ENCODE measurements around the gene PRR19.

The PRR19 gene

DNA sequence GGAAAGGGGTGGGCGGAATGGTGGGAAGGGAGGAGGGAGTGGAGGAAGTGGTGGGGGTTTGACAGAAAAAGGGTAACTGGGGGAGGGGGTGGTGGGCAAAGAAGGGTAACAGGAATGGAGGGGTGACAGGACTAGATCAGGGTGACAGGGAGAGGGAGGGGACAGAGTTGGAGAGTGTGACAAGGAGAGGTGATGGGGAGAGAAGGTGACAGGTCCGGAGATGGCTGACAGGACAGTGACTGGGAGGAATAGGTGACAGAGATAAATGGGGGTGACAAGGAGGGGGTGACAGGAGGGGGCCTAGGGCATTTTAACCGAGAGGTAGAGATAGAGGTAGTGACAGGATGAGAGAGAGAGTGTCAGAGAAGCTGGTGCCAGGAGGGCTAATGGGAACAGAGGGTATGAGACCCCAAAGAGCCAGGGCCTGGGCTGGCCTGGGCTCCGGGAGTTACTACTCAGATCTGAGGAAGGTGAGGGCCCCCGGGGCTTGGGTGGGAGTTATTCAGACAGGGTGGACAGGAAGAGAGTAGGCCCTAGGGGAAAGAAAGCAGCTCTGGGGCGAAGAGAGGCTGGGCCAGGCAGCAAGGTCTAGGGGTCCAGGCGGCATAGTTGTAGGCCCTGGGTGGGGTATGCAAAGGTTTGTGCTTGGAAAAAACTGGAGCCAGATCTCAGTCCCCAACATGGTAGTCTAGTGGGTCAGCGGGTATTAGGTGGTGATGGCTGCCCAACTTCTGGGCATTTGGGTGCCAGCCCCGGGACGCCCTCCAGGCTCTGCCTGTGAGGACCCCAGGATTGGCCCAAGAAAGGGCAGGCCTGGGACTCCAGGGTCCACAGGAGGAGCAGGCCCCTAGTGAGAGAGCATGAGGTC, 32.2 kb upstream of the PRR19 start:
- peak overlapping the region; percentile 69 for H3K4me3 ChIP-seq (ENCODE audit: low read length)
- TF ChIP-seq, protein P1, sequence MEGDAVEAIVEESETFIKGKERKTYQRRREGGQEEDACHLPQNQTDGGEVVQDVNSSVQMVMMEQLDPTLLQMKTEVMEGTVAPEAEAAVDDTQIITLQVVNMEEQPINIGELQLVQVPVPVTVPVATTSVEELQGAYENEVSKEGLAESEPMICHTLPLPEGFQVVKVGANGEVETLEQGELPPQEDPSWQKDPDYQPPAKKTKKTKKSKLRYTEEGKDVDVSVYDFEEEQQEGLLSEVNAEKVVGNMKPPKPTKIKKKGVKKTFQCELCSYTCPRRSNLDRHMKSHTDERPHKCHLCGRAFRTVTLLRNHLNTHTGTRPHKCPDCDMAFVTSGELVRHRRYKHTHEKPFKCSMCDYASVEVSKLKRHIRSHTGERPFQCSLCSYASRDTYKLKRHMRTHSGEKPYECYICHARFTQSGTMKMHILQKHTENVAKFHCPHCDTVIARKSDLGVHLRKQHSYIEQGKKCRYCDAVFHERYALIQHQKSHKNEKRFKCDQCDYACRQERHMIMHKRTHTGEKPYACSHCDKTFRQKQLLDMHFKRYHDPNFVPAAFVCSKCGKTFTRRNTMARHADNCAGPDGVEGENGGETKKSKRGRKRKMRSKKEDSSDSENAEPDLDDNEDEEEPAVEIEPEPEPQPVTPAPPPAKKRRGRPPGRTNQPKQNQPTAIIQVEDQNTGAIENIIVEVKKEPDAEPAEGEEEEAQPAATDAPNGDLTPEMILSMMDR (IDR thresholded peaks at IDR 0.05; ENCODE audit: insufficient read depth, low read depth, low read length, missing control alignments), result no peak
- DNase-seq (ENCODE audit: low read depth), result no peak

DNA sequence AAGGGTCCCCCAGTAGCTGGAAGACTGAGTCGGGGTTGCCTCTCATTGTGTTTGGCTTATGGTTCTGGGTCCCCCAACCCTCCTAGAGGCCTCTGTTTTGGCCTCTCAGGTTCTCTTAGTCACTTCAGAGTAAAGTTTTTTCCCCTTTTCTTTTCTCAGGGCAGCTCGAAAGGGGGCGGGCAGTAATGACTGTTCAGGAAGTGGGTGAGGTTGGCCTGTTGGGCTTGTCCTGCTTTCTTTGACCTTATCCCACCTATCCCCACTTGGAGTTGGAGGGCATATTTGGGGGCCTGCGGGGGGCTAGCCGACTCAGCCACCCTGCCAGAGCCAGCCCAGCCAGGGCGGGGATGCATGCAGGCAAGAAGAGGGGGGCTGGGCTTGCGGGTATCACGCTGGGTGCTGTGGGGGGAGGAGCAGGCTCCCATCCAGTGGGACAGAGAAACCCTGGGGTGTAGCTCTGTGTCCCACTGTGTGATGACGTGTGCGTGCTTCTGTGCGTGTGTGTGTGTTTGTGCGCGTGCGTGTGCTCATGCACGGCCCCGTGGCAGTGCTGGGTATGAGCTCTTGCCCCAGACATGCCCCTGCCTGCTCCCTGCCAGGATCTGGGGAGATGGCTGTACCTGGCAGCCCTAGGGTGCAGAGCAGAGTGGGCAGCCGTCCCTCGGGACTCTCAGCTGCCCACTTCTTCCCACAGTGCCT, 31.4 kb upstream of the PRR19 start:
- peak; percentile 95 for DNase-seq (ENCODE audit: low read depth)
- TF ChIP-seq, protein P1 (IDR thresholded peaks at IDR 0.05; ENCODE audit: insufficient read depth, low read depth, low read length, missing control alignments), result no peak
- H3K4me3 ChIP-seq (ENCODE audit: low read length), result peak overlapping the region; percentile 69

DNA sequence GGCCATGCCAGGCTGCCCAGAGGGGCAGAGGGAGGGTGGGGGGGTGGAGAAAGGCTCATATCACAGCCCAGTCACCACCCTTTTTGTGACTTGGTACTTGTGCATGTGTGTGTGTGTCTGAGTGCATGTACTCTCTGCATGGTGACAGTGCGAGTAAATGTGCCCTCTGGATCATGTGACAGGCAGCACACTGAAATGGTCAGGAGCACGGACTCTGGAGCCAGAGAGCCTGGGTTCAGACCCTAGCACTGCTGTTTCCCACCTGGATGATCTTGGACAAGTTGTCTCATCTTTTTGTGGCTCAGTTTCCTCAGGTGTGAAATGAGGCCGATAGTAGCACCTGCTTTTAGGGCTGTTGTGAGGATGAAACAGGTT, 30.9 kb upstream of the PRR19 start:
- no peak for DNase-seq (ENCODE audit: low read depth)
- TF ChIP-seq, protein P1 (IDR thresholded peaks at IDR 0.05; ENCODE audit: insufficient read depth, low read depth, low read length, missing control alignments), result no peak
- peak overlapping the region; percentile 69 for H3K4me3 ChIP-seq (ENCODE audit: low read length)

DNA sequence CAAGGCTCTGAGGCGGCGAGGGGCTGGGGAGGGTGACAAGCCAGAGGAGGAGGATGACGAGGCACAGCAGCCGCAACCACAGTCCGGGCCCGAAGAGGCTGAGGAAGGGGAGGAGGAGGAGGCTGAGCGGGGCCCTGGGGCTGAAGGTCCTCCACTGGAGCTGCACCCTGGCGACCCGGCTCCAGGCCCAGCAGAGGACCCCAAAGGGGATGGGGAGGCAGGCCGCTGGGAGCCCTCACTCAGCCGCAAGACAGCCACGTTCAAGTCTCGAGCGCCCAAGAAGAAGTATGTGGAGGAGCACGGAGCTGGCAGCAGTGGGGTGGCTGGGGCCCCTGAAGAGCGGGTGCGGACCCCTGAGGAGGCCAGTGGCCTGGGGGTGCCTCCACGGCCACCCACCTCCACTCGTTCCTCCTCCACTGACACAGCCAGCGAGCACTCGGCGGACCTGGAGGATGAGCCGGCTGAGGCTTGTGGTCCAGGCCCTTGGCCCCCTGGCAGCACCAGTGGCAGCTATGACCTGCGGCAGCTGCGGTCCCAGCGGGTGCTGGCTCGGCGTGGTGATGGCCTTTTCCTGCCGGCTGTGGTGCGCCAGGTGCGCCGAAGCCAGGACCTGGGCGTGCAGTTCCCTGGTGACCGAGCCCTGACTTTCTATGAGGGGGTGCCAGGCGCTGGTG, 29.9 kb upstream of the PRR19 start:
- H3K4me3 ChIP-seq (ENCODE audit: low read length), result no peak overlapping the region
- TF ChIP-seq, protein P1 (IDR thresholded peaks at IDR 0.05; ENCODE audit: insufficient read depth, low read depth, low read length, missing control alignments), result no peak
- no peak for DNase-seq (ENCODE audit: low read depth)

DNA sequence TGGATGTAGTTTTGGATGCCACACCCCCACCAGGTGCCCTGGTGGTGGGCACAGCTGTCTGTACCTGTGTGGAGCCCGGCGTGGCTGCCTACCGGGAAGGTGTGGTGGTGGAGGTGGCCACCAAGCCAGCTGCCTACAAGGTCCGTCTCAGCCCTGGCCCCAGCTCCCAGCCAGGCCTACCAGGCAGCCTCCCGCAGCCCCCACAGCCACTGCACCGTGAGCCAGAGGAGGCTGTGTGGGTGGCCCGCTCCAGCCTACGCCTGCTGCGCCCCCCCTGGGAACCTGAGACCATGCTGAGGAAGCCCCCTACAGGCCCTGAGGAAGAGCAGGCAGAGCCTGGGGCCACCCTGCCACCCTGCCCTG, 29.4 kb upstream of the PRR19 start:
- H3K4me3 ChIP-seq (ENCODE audit: low read length), result no peak overlapping the region
- DNase-seq (ENCODE audit: low read depth), result no peak
- TF ChIP-seq, protein P1 (IDR thresholded peaks at IDR 0.05; ENCODE audit: insufficient read depth, low read depth, low read length, missing control alignments), result no peak

DNA sequence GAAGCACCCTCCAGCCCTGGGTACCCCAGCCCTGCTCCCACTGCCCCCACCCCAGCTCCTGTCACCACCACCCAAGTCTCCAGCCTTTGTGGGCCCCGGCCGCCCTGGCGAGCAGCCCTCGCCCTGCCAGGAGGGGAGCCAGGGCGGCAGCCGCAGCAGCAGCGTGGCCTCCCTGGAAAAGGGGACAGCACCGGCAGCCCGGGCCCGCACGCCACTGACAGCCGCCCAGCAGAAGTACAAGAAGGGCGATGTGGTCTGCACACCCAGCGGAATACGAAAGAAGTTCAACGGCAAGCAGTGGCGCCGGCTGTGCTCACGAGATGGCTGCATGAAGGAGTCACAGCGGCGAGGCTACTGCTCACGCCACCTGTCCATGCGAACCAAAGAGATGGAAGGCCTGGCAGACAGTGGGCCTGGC, 28.9 kb upstream of the PRR19 start:
- TF ChIP-seq, protein P1 (IDR thresholded peaks at IDR 0.05; ENCODE audit: insufficient read depth, low read depth, low read length, missing control alignments), result no peak
- DNase-seq (ENCODE audit: low read depth), result no peak

More for the DNA sequence above, 28.9 kb upstream of the PRR19 start:
- no peak overlapping the region for H3K4me3 ChIP-seq (ENCODE audit: low read length)
